GM18909 (cell line): Measurements from ENCODE around the gene ZPBP2.
"Not testable (repeated sequence)": the region's sequence is repeated elsewhere in the genome, so short reads cannot be mapped to it uniquely, and the experiment has no call there.

Experiments used
- ATAC-seq: cut with Tn5 transposase; IDR thresholded peaks from one replicate; pipeline ENCODE4 v1.9.1; 2021; ENCODE audit warnings: mild to moderate bottlenecking; ENCODE audit not compliant: unreplicated experiment, poor library complexity

ZPBP2 gene, protein sequence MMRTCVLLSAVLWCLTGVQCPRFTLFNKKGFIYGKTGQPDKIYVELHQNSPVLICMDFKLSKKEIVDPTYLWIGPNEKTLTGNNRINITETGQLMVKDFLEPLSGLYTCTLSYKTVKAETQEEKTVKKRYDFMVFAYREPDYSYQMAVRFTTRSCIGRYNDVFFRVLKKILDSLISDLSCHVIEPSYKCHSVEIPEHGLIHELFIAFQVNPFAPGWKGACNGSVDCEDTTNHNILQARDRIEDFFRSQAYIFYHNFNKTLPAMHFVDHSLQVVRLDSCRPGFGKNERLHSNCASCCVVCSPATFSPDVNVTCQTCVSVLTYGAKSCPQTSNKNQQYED

GRCh38 chr17:39867880-39868553, at the start of gene ZPBP2:
Gene ZPBP2 (plus strand): TSS chr17:39868202. CDS start chr17:39868355, 153 bp downstream.
- no peak for ATAC-seq

GRCh38 chr17:39818358-39819000, 49.5 kb upstream of the ZPBP2 start:
- no peak for ATAC-seq

DNA sequence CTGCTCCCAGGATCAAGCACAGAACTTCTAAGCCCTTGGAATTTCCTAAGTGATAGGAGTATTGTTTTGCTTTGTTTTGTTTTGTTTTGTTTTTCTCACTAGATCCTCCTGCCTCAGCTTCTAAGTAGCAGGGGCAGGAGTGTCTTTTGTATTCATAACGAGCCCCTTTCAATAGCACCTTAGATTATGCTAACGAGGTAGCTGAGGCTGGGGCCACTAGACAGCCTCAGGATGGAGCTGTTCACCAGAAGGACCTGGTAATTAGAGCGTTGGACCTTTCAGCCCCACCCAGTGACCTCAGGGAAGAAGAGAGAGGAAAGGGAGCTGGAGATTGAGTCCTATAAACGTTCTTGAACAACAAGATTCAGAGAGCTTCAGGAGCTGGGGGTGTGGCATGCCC, 47.5 kb upstream of the ZPBP2 start:
- no peak for ATAC-seq

- ATAC-seq: no peak
Observed at GRCh38 chr17:39820987-39821386, 47.0 kb upstream of the ZPBP2 start.

DNA sequence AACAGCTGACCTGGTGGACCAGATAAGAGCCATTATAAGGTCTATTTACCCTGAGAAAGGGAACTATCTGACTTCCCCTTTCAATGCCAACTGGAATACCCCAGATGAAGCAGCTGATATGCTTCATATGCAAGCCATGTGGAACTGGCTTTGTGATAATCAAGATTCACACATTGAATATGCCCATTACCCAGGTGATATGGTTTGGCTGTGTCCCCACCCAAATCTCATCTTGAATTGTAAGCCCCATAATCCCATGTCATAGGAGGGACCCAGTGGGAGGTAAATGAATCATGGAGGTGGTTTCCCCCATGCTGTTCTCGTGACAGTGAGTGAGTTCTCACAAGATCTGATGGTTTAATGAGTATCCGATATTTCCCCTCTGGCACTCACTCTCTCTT, 46.0 kb upstream of the ZPBP2 start:
- no peak for ATAC-seq

- no peak for ATAC-seq
Observed at GRCh38 chr17:39823407-39824054, 44.5 kb upstream of the ZPBP2 start.

DNA sequence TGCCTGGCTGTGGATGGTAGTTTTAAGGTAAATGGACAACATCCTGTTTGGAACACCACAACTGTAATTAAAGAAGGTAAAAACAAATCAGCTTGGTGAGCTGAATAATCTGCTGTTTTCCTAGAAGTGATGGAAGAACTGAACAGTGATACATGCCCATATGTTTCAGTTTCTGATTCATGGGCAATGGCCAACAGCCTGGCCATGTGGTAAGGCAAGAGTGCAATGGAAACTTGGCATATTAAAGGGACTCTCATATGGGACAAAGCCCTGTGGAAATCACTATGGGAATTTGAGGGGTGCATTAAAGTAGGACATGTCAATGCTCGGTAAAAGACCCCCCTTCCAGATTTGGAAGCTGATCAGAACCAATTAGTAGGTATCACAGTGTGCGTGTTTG, 41.7 kb upstream of the ZPBP2 start:
- no peak for ATAC-seq

- ATAC-seq: no peak
Observed at GRCh38 chr17:39828443-39828842, 39.6 kb upstream of the ZPBP2 start.

DNA sequence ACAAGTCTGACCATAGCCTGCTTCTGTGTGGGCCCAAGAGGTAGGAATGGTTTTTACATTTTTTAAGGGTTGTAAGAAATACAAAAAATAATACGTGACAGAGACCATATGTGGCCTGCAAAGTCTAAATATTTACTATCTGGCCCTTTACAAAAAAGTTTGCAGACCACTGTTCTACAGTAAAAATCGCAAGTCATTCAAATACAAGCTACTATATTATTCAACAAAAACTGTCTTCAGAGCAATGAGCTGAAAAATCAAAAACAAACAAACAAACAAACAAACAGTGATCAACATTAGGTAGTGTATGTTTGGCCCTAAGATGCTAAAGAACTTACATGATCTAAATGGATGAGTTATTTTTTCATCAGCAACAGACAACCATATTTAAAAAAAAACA, 36.4 kb upstream of the ZPBP2 start:
- no peak for ATAC-seq

DNA sequence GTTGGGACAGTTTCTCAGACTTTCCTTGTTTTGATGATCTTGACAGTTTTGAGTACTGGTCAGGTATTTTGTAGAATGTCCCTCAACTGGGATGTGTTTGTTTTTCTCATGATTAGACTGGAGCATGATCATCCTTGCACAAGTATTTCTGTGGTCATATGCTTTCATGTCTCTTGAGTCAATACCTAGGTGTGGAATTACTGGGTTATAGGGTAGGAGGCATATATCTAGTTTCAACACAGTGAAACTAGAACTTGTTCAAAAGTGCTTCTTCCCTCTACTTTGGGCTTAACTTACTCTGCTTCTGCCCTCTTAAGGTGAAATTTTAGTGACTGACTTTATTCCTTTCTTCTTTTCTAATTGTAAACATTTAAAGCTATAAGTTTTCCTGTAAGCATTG, 34.0 kb upstream of the ZPBP2 start:
- no peak for ATAC-seq

DNA sequence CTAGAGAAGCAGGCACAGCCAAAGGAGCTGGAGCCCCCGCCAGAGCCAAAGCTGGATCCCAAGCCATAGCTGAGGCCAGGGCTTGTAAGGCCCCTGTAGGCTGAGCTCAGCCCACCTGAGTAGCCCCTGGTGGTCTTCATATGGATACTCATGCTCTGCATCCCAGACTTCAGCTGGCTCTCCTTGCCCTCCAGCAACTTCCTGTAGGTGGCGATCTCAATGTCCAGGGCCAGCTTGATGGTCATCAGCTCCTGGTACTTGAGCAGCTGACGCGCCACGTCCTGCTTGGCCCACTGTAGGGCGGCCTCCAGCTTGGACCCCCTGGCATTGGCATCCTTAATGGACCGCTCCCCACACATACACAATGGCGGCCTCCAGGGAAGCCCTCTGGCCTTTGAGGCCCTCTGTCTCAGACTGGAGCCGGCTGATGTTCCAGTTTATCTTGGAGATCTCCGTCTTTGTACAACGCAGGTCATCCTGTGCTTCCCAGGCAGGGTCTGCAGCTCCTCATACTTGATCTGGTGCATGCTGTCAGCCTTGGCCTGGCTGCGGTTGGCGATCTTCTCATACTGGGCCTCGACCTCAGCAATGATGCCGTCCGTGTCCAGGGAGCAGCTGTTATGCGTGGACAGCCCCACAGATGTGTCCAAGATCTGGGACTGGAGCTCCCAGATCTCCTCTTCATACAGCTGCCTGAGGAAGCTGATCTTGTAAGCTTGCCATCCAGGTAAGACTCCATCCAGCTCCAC, 32.8 kb upstream of the ZPBP2 start:
- no peak for ATAC-seq

DNA sequence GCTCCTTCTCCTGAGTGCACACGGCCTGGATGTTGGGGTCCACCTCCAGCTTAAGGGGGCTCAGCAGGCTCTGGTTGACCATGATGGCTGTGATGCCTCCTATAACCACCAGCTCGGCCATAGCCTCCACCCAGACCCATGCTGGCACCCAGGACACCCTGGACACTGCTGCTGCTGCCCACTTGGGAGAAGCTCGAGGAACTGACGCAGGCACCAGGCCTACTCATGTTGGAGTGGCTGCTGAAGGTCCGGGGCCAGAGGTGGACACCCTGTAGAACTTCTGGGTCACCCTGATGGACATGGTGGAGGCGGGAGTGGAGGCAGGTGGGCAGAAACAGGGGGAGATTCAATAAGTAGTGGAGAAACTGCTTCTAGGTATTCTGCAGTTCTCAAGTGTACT, 31.9 kb upstream of the ZPBP2 start:
- ATAC-seq: no peak

GRCh38 chr17:39838057-39838456, 29.9 kb upstream of the ZPBP2 start:
- no peak for ATAC-seq

DNA sequence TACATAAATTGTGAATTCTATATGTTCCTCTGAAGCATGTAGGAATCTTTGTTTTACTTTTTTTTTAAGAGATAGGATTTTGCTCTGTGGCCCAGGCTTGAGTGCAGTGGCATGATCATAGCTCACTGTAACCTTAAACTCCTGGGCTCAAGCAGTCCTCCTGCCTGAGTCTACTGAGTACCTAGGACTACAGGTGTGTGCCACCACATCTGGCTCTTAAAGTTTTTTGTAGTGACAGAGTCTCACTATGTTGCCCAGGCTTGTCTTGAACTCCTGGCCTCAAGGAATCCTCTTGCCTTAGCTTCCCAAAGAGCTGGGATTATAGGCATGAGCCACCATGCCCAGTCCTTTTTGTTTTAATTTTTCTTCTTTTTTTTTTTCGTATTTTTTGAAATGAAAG, 29.2 kb upstream of the ZPBP2 start:
- no peak for ATAC-seq

GRCh38 chr17:39841134-39841683, 26.8 kb upstream of the ZPBP2 start:
- ATAC-seq: no peak

- ATAC-seq: no peak
Observed at GRCh38 chr17:39845052-39845846, 22.8 kb upstream of the ZPBP2 start.

- no peak for ATAC-seq
Observed at GRCh38 chr17:39846205-39846604, 21.8 kb upstream of the ZPBP2 start.

GRCh38 chr17:39848600-39848999, 19.4 kb upstream of the ZPBP2 start:
- no peak for ATAC-seq

DNA sequence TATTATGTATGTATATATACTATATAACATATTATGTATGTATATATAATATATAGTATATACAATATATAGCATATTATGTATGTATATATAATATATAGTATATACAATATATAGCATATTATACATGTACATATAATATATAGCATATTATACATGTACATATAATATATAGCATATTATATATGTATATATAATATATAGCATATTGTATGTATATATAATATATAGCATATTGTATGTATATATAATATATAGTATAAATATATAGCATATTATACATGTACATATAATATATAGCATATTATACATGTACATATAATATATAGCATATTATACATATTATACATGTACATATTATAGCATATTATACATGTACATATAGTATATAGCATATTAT, 17.8 kb upstream of the ZPBP2 start:
- ATAC-seq: not testable (repeated sequence)
